Heart left ventricle (tissue), 16 donors: ENCODE measurements around the gene KIF4A. TPM values are rescaled to one million over a fixed set of nuclear protein-coding genes. Genes with fewer than 3 reads are reported as not detected.
A peak's percentile ranks its signal among the peaks of the same experiment; 100 is the strongest.

ENCODE experiments used
- ATAC-seq, 4 donors: fragments of 200-7000 bp; cut with Tn5 transposase; one replicate each; pipeline ENCODE4 v1.9.1; 2020 to 2022; ENCODE audit warnings: moderate library complexity in 4 of 4, mild to moderate bottlenecking in 3 of 4, moderate number of reproducible peaks in 1 of 4
- DNase-seq, 5 donors: peaks; one replicate each; pipeline ENCODE4 v3.0.0-alpha.2; 2020
- H3K27ac ChIP-seq, 12 donors: fragments of 200-600 bp; sonication (generic) in 4 of 12; one replicate each; pipeline versions ENCODE4 v1.5.0 to v1.8.0; 2016 to 2022; ENCODE audit warnings: mild to moderate bottlenecking in 2 of 12
- H3K27me3 ChIP-seq, 9 donors: fragments of 200-600 bp; sonication (generic) in 2 of 9; one replicate each; pipeline versions ENCODE4 v1.5.1 to v1.8.0; 2016 to 2022; ENCODE audit warnings: mild to moderate bottlenecking in 3 of 9
- H3K36me3 ChIP-seq, 9 donors: fragments of 200-600 bp; sonication (generic) in 2 of 9; one replicate each; pipeline versions ENCODE4 v1.5.0 to v1.8.0; 2018 to 2022; ENCODE audit warnings: mild to moderate bottlenecking in 2 of 9
- H3K4me1 ChIP-seq, 12 donors: fragments of 200-600 bp; sonication (generic) in 4 of 12; one replicate each; pipeline versions ENCODE4 v1.5.0 to v1.8.0; 2016 to 2022; ENCODE audit warnings: mild to moderate bottlenecking in 3 of 12
- H3K4me3 ChIP-seq, 12 donors: fragments of 200-600 bp; sonication (generic) in 4 of 12; one replicate each; pipeline versions ENCODE4 v1.5.0 to v1.8.0; 2017 to 2022; ENCODE audit warnings: mild to moderate bottlenecking in 9 of 12, moderate library complexity in 4 of 12
- H3K9me3 ChIP-seq, 12 donors: fragments of 200-600 bp; sonication (generic) in 4 of 12; one replicate each; pipeline versions ENCODE4 v1.5.0 to v1.8.0; 2016 to 2022; ENCODE audit warnings: mild to moderate bottlenecking in 1 of 12
- CTCF ChIP-seq, 12 donors: fragments of 200-600 bp; sonication (generic) in 4 of 12; IDR thresholded peaks; one replicate each; pipeline versions ENCODE4 v1.5.0 to v1.8.0; 2018 to 2022; ENCODE audit warnings: antibody characterized with exemption in 12 of 12, mild to moderate bottlenecking in 5 of 12
- POLR2A ChIP-seq, 2 donors: fragments of 450-650 bp; IDR thresholded peaks; one replicate each; pipeline ENCODE4 v1.6.1; 2017; ENCODE audit warnings: antibody characterized with exemption in 2 of 2, mild to moderate bottlenecking in 2 of 2, moderate library complexity in 2 of 2
- WGBS, 4 donors: extraction: QIAGEN DNeasy Blood & Tissue Kit in 2 of 4; methylation state at CpG; one replicate each; pipeline versions ENCODE4 v1.1.5 to v1.1.7; 2013 to 2018; 5-methylcytosine and 5-hydroxymethylcytosine counted together
- intact Hi-C, 10 donors: fragments of 100-400 bp; cut with DNase I; formaldehyde crosslinking; loops; one replicate each; pipeline versions ENCODE4 v1.11.1 to v1.14.2; 2022
- polyA plus RNA-seq, 2 donors: library from polyadenylated mRNA; stranded (reverse); fragments of 200-250 nt; gene quantifications; one replicate each; pipeline ENCODE4 v1.2.3, GENCODE V29; 2013
- total RNA-seq, 9 donors: library from RNA; depleted of rRNA in 2 of 9; stranded (reverse); fragments of >200 nt in 2 of 9; fragmentation: NEBNext Ultra II Directional in 3 of 9; extraction: Animal tissue kit (Norgen Biotek cat#: 25700) in 3 of 9; gene quantifications; one replicate each; pipeline versions ENCODE4 v1.1.0 to v1.2.4, GENCODE V29; 2016 to 2023
- donor health status: ischemic (EF 13 %, LVEDD 7.1; RV severe dilation, severe dysfunction).
- donor health status: healthy with polysubstance abuse.
- donor health status: DM: no; HTN: yes; CAD: no.
- donor health status: DM: no; HTN: no; CAD: no.
- donor health status: ischemic (EF 25% LVEDD 6.9; RV normal size, moderate dysfunction).
- donor health status: ischemic (EF 25% LVEDD 5.7; RV mildly dilated, moderate dysfunction).
- donor health status: healthy.
- donor health status: DM: yes; HTN: yes; CAD: no.
- donor health status: ischemic (EF 35%, LVEDD 5.7; RV mildly dilated, moderate dysfunction).
- donor health status: nonischemic (EF 11% LVEDD 7.7; RV severe dilation, severe dysfunction).
- donor health status: DM: yes; HTN: yes; CAD: no.
- donor health status: PGD.
- donor health status: ischemic (EF 29% LVEDD 5.4; RV normal size, mild dysfunction).
- donor health status: nonischemic (EF 23%, LVEDD 6.1; RV moderate dilation, normal function).

The KIF4A gene
- total and polyA plus RNA-seq, 11 donors = 0.04 to 4.1 (median 0.18) TPM; not detected in 2

GRCh38 chrX:70421618-70422017, 131.7 kb downstream of the KIF4A start:
- ATAC-seq = no peak
- no peak for TF ChIP-seq CTCF (IDR thresholded peaks at IDR 0.05)
- no peak for TF ChIP-seq POLR2A (IDR thresholded peaks at IDR 0.05)
- 40 to 46% (median 41%) methylated on average over 2 of the region's 2 CpGs for WGBS, 4 donors
- H3K27ac ChIP-seq = no peak overlapping the region
- no peaks in the 10 kb centered on the region for H3K36me3 ChIP-seq
- H3K4me1 ChIP-seq = no peaks in the 10 kb centered on the region
- H3K4me3 ChIP-seq = no peak overlapping the region
- intact Hi-C loops = loop anchor here in 1 of 10 donors (10.0 kb wide), 1 partner anchor 137 kb away; the partner anchor contains the start of genes PDZD11 and RAB41
- peaks cover 0 to 16% (median 0%) of the 10 kb centered on the region in 9 donors for H3K27me3 ChIP-seq
- no peaks in the 10 kb centered on the region for H3K9me3 ChIP-seq
- no peak for DNase-seq

- Histone ChIP-seq H3K9me3 (no peaks in the 10 kb centered on the region), H3K36me3 (no peaks in the 10 kb centered on the region), H3K27me3 (peaks cover 0 to 22% (median 0%) of the 10 kb centered on the region in 9 donors), H3K4me1 (no peaks in the 10 kb centered on the region), H3K27ac (no peak within 1 kb of the TSS), H3K4me3 (no peak within 1 kb of the TSS)
- WGBS, 4 donors = 21 to 44% (median 31%) methylated on average over 11 of the region's 11 CpGs
- intact Hi-C loops = loop anchor here in 1 of 10 donors (10.0 kb wide), 1 partner anchor 138 kb away; the partner anchor contains the start of genes PDZD11 and RAB41
- ATAC-seq = peak in 3 of 4 donors; percentile 65 to 78 (median 71)
- no peak for DNase-seq
- TF ChIP-seq POLR2A (IDR thresholded peaks at IDR 0.05) (no peak), CTCF (IDR thresholded peaks at IDR 0.05) (peak in 3 of 12 donors; percentile 17 to 32 (median 27))
Observed at GRCh38 chrX:70422851-70423341, 133.0 kb downstream of the KIF4A start, which contains the start of gene GDPD2. Gene GDPD2, plus strand, starts transcription at chrX:70423314. Its CDS starts 1,671 bp downstream, at chrX:70424985.

GRCh38 chrX:70423936-70424675, 134.2 kb downstream of the KIF4A start:
- Histone ChIP-seq H3K9me3 (no peaks in the 10 kb centered on the region), H3K27me3 (peaks cover 0 to 21% (median 0%) of the 10 kb centered on the region in 9 donors), H3K4me1 (no peaks in the 10 kb centered on the region), H3K4me3 (no peak overlapping the region), H3K27ac (no peak overlapping the region), H3K36me3 (no peaks in the 10 kb centered on the region)
- DNase-seq (no peak), ATAC-seq (no peak)
- 58 to 69% (median 64%) methylated on average over 10 of the region's 10 CpGs for WGBS, 4 donors
- TF ChIP-seq CTCF (IDR thresholded peaks at IDR 0.05) = no peak
- no peak for TF ChIP-seq POLR2A (IDR thresholded peaks at IDR 0.05)
- intact Hi-C loops = loop anchor here in 1 of 10 donors (10.0 kb wide), 1 partner anchor 139 kb away; the partner anchor contains the start of genes PDZD11 and RAB41

- no peak for TF ChIP-seq CTCF (IDR thresholded peaks at IDR 0.05)
- TF ChIP-seq POLR2A (IDR thresholded peaks at IDR 0.05) = no peak
- H3K27me3 ChIP-seq = peaks cover 0 to 18% (median 0%) of the 10 kb centered on the region in 9 donors
- DNase-seq (no peak), ATAC-seq (no peak)
- intact Hi-C loops = loop anchor here in 1 of 10 donors (10.0 kb wide), 1 partner anchor 140 kb away; the partner anchor contains the start of genes PDZD11 and RAB41
- no peaks in the 10 kb centered on the region for H3K9me3 ChIP-seq
- WGBS, 4 donors = 75 to 91% (median 81%) methylated on average over 6 to 10 of the region's 10 CpGs
- H3K36me3 ChIP-seq = no peaks in the 10 kb centered on the region
- no peak overlapping the region for H3K27ac ChIP-seq
- no peak overlapping the region for H3K4me3 ChIP-seq
- no peaks in the 10 kb centered on the region for H3K4me1 ChIP-seq
Observed at GRCh38 chrX:70424801-70425200, 134.9 kb downstream of the KIF4A start.
